Midbrain (tissue), 1 donor: ENCODE results near the gene CCDC74A.
"Not testable (repeated sequence)": the region's sequence is repeated elsewhere in the genome, so short reads cannot be mapped to it uniquely, and the experiment has no call there.

ENCODE experiments used
- DNase-seq: peaks from one replicate; lab custom pipeline; 2025; lab: John Stamatoyannopoulos, UW

CCDC74A gene

DNA sequence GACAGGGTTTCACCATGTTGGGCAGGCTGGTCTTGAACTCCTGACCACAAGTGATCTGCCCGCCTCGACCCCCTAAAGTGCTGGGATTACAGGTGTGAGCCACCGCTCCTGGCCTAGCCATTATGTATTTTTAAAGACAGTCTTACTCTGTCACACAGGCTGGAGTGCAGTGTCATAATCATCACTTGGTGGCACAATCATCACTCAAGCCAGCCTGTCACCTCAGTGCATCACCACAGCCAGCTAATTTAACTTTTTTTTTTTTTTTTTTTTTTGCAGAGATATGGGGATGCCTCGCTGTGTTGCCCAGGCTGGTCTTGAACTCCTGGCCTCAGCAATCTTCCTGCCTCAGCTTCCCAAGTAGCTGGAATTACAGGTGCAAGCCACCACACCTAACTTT lies 24.1 kb upstream of the CCDC74A start:
- not testable (repeated sequence) for DNase-seq

GRCh38 chr2:131504082-131504750 lies 23.5 kb upstream of the CCDC74A start:
- DNase-seq = not testable (repeated sequence)

DNA sequence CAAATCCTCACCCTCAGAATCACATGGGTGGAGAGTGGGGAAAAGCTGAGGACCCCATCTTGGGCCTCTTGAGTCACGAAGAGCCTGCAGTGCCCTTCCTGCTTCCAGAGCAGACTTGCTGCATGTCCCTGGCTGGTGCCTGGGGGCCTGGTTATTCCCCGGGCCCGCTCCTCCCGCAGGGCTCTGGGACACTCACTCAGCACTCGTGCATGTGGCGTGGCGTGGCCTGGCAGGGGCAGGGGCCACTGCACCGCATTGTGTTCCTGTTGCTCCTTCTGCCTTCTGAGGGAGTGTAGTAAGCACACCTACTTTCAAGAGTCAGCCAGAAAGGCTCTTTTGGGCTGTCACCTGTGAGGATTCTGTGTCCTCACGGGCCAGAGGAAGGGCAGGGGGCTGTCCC lies 18.1 kb upstream of the CCDC74A start:
- no peak for DNase-seq

DNA sequence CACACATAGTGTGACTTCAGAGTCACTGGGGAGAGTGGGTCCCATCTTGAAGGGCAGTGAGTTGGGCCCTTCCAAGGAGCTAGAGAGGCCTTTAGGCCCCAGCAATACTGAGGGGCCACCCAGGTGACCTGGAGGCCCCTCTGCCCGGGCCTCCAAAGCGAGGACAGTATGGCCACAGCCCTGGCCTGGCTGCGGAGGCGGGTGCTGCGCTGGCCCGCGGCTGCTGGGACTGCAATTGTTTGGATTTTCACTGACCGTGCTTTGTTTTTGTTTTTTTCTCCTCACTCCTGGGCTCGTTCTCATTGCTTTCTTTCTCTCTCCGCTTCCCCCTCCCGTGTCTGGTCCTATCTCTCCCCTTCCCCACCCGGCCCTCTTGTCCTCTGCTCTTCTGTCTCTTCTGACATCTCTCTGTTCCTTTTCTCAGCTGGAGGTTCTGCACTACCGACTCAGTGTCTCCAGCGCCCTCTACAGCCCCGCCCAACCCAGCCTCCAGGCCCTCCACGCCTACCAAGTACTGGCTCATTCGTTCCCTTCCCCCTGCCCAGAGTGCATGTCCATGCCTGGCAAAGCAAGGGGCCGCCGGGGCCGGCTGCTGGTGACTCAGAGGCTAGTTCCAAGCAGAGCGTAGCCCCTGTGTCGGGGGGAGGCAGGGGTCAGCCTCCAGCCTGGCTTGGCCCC lies 16.3 kb upstream of the CCDC74A start:
- DNase-seq = not testable (repeated sequence)

DNA sequence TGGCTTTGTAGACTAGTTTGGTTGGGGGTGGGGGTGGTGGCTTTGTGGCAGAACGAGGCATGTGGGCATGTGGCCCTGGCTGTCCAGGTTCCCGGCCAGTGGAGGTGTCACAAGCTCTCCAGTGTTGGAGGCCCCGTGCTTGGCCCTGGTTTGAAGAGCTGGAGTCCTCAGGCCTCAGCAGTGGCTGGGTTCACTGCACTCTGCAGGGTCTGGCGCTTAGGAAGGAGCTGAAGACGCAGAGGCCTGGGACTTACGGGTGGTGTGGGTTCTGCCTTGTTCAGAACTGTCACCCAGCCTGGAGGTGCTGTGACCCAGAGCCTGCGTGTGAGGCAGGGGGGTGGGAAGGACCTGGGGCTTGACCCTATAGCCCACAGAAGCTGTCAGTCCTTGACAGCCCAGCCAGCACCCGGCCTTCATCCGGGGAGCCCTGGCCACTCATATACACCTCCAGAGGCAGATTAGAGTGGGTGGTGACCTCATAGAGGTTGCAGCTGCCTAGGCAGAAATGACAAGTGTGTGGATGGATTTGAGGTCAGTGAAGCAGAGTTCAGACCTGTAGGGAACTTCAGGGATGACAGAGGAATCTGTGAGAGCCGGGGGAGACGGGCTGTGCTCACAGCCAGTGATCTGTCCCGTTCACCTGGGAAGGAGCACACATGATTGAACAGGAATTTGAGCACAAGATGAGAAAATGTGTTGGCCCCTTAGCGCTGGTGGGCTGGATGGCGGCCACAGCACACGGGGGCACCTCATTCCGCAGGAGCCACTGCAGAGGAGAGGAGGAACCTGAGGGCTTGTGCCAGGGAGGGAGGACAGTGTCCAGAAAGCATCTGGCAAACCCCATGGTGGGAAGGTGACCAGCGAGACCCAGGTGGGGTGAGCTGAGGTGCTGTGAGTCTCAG lies 15.5 kb upstream of the CCDC74A start:
- peak; percentile 8 for DNase-seq

- not testable (repeated sequence) for DNase-seq
These were observed 13.1 kb upstream of the CCDC74A start for GRCh38 chr2:131514408-131515166.

GRCh38 chr2:131515235-131515634 lies 12.5 kb upstream of the CCDC74A start:
- not testable (repeated sequence) for DNase-seq

- no peak for DNase-seq
These were observed 11.7 kb upstream of the CCDC74A start for GRCh38 chr2:131516011-131516410.

GRCh38 chr2:131516621-131517020 lies 11.1 kb upstream of the CCDC74A start:
- DNase-seq = not testable (repeated sequence)

- no peak for DNase-seq
These were observed 10.4 kb upstream of the CCDC74A start for GRCh38 chr2:131517106-131517831.

GRCh38 chr2:131517856-131518255 lies 9.8 kb upstream of the CCDC74A start:
- DNase-seq = not testable (repeated sequence)

GRCh38 chr2:131518531-131518930 lies 9.2 kb upstream of the CCDC74A start:
- not testable (repeated sequence) for DNase-seq

GRCh38 chr2:131519466-131519865 lies 8.2 kb upstream of the CCDC74A start:
- DNase-seq = no peak

DNA sequence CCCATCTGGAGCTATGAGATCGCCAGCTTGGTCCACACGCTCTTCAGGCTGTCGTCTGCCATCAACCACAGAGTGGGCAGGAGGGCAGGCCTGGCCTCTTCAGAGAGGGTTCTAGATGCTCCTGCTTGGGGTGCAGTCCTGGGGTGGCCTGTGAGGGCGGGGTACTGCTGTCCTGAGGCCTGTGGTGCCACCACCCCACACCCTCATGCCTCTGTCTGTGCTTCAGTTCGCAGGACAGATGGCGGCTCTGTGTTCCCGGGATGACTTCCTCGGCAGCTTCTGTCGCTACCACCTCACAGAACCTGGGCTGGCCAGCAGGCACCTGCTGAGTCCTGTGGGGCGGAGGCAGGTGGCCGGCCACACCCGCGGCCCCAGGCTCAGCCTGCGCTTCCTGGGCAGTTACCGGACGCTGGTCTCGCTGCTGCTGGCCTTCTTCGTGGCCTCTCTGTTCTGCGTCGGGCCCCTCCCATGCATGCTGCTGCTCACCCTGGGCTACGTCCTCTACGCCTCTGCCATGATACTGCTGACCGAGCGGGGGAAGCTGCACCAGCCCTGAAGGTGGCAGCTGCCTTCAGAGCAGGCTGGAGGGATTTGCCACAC lies 7.7 kb upstream of the CCDC74A start:
- not testable (repeated sequence) for DNase-seq

DNA sequence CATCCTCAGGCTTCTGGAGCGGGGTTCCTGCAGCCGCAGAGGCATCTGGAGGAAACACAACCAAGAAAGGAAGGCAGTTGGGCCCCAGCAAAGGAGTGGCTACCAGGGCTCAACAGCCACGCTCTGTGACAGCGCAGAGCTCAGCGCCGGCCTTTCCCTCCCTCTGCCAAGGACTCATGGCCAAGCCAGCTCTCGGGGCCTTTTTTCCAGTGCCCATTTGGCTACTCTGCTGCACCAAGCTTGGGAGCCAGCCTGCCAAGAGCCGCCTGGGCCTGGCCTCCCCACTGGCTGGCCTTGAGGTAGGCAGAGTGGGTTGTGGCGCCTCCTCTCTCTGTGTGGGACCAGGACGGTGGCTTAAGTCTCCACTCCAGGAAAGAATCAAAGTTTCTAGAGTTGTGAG lies 7.2 kb upstream of the CCDC74A start:
- DNase-seq = peak; percentile 8

DNA sequence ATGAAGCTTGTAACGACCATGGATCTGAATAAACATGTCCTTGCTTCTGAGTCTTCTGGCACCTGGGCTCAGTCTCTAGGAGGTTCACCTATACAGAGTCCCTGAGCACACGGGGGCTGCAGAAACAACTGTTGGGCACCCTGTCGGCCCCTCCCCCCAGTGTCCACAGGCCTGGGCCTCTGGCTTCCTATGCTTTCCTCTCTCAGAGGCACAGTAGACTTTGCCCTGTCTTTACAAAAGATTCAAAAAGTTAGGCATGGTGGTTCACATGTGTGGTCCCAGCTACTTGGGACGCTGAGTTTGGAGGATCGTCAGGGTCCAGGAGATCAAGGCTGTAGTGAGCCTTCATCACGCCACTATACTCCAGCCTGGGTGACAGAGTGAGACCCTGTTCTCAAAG lies 6.2 kb upstream of the CCDC74A start:
- DNase-seq = not testable (repeated sequence)

DNA sequence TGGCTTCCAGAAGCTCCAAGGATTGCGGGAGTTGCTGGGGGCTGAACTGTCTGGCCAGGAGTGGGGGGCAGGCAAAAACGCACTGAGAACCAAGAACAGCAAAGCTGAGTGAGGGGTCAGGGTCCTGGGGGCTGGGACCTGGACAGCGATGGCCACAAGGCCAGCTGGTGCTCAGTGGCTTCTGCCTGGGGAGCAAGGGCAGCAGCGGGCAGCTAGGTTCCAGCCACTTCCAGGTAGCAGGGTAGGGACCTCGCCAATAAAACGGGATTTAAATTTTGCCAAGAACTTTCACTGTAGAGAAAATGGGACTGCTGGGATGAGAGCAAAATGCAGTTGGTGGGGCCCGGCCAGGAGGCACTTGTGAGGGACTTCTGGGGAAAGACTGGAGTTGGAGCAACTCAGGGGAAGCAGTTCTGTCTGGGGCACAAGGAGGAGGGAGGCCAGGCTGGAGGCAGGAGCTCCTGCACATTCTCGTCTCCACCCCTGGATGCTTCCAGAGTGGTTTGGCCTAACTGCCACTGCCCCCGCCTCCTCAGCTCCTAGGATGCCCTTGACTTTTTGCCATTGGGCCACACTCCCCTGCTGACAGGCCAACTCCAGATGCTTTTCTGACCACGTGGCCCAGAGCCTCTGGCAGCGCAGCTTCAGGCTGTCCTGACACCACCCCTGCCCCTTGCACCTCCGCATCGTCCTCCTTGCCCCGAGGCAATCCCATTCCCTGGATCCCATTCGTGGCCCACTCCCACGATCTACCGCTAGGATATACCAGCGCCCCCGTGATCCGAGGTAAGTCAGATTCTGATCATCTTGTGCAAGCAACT lies 5.5 kb upstream of the CCDC74A start:
- DNase-seq = no peak

- not testable (repeated sequence) for DNase-seq
These were observed 2.4 kb upstream of the CCDC74A start for GRCh38 chr2:131525256-131525655.

GRCh38 chr2:131528981-131529863 lies 1.5 kb downstream of the CCDC74A start:
- DNase-seq = not testable (repeated sequence)
